Brain microvascular endothelial cell (primary cell): ENCODE data around the gene SLC35F3.
A peak's percentile ranks its signal among the peaks of the same experiment; 100 is the strongest.

Source experiments
- DNase-seq: peaks from one replicate; pipeline ENCODE4 v3.0.0-alpha.2; 2020
- H3K27ac ChIP-seq: fragments of 250-450 bp; sonication (Bioruptor Pico); 2 replicates; pipeline ENCODE4 v1.5.1; 2020; ENCODE audit warnings: mild to moderate bottlenecking, moderate library complexity
- H3K27me3 ChIP-seq: fragments of 250-450 bp; sonication (Bioruptor Pico); replicated peaks from 2 replicates; pipeline ENCODE4 v1.5.1; 2020; ENCODE audit warnings: mild to moderate bottlenecking
- H3K36me3 ChIP-seq: fragments of 250-450 bp; sonication (Bioruptor Pico); replicated peaks from 2 replicates; pipeline ENCODE4 v1.5.1; 2020; ENCODE audit warnings: mild to moderate bottlenecking
- H3K4me3 ChIP-seq: 2 replicates; pipeline ENCODE4 v1.5.1; 2011; ENCODE audit warnings: low read depth, mild to moderate bottlenecking, control low read depth, low read length, moderate library complexity
- in situ Hi-C: cut with HindIII; loops from 2 replicates; pipeline ENCODE4 v1.10.0; 2017; ENCODE audit warnings: low sequenced_read_pairs, low pct_ligation_motif_present
- TF ChIP-seq, protein P1 (sequence below): IDR thresholded peaks from 2 replicates; pipeline ENCODE4 v1.5.1; 2011; ENCODE audit warnings: low read depth, mild to moderate bottlenecking, moderate library complexity, low read length, control low read depth, inconsistent platforms; ENCODE audit errors: missing control alignments

Gene SLC35F3

DNA sequence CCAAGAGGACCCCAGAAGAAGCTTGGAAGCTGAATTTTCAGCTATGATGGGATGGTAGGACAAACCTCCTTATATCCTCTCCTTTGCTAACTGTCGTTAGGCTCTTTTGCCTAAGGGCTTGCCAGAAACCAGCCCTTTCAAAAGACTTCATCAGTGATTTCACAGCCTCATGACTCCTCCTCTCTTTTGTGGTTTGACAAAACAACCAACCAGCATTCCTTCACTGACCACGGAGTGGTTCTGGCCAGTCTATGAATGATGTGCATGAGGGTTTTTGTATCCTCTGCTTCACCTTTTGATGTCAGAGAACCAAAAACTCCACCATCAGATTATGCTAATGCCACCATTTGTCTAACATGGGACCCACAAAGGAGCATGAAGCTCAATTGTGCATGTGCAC is 351.9 kb downstream of the SLC35F3 start:
- H3K27ac ChIP-seq, result no peak overlapping the region
- DNase-seq, result peak; percentile 1
- H3K4me3 ChIP-seq, result no peak overlapping the region
- TF ChIP-seq, protein P1, sequence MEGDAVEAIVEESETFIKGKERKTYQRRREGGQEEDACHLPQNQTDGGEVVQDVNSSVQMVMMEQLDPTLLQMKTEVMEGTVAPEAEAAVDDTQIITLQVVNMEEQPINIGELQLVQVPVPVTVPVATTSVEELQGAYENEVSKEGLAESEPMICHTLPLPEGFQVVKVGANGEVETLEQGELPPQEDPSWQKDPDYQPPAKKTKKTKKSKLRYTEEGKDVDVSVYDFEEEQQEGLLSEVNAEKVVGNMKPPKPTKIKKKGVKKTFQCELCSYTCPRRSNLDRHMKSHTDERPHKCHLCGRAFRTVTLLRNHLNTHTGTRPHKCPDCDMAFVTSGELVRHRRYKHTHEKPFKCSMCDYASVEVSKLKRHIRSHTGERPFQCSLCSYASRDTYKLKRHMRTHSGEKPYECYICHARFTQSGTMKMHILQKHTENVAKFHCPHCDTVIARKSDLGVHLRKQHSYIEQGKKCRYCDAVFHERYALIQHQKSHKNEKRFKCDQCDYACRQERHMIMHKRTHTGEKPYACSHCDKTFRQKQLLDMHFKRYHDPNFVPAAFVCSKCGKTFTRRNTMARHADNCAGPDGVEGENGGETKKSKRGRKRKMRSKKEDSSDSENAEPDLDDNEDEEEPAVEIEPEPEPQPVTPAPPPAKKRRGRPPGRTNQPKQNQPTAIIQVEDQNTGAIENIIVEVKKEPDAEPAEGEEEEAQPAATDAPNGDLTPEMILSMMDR, result no peak
- H3K36me3 ChIP-seq, result no peaks in the 10 kb centered on the region
- H3K27me3 ChIP-seq, result no peaks in the 10 kb centered on the region
- in situ Hi-C loops, result no loop called here

DNA sequence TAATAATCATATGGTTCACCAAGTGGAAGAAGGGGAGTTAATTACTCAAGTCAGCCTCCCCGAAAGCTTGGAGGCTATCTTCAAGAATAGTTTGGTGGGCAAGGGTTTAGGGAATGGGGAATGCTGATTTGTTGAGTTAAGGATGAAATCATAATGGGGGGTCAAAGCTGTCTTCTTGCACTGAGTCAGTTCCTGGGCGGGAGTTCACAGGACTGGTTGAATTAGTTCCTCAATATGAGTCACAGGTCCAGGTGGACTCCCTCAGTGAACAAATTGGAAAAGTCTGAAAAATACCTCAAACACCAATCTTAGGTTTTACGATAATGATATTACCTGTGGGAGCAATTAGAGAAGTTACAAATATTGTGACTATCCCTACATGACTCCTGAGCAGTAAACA is 353.6 kb downstream of the SLC35F3 start:
- no peak overlapping the region for H3K4me3 ChIP-seq
- TF ChIP-seq, protein P1, result no peak
- no peaks in the 10 kb centered on the region for H3K27me3 ChIP-seq
- no peak for DNase-seq
- no peak overlapping the region for H3K27ac ChIP-seq
- in situ Hi-C loops, result no loop called here
- H3K36me3 ChIP-seq, result no peaks in the 10 kb centered on the region

DNA sequence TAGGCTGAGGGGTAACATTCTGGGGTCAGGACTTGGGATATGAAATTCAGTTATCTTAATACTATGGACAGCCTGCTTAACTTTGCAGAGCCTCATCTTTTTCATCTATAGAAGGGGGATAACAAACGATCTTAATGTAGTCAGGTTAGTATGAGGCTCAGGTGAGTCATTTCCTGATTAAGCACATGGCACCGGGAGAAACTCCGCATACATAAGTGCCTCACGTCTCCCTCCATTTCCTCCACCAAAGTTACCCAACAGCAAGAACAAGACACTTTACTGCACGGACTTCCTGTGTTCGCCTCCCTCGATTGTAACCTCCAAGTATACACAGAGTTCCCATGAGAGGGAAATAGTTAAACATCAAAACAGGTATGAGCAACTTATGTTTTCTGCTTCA is 356.1 kb downstream of the SLC35F3 start:
- TF ChIP-seq, protein P1, result no peak
- no peaks in the 10 kb centered on the region for H3K36me3 ChIP-seq
- H3K4me3 ChIP-seq, result no peak overlapping the region
- DNase-seq, result no peak
- in situ Hi-C loops, result no loop called here
- no peaks in the 10 kb centered on the region for H3K27me3 ChIP-seq
- no peak overlapping the region for H3K27ac ChIP-seq

DNA sequence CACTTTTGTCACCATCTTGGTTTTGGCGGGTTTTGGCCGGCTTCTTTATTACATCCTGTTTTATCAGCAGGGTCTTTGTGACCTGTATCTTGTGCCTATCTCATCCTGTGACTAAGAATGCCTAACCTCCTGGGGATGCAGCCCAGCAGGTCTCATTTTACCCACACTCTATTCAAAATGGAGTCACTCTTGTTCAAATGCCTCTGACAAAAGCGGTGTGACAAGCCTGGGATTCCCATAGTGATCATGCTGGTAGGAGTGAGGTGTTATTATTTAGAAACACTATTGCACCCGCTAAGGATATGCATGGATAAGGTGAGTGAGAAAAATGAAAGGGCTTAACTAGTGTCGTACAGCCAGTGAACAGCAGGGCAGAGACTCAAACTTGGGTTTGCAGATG is 357.1 kb downstream of the SLC35F3 start:
- Histone ChIP-seq H3K27ac (no peak overlapping the region), H3K4me3 (no peak overlapping the region), H3K36me3 (no peaks in the 10 kb centered on the region), H3K27me3 (no peaks in the 10 kb centered on the region)
- DNase-seq, result no peak
- TF ChIP-seq, protein P1, result no peak
- in situ Hi-C loops, result no loop called here

DNA sequence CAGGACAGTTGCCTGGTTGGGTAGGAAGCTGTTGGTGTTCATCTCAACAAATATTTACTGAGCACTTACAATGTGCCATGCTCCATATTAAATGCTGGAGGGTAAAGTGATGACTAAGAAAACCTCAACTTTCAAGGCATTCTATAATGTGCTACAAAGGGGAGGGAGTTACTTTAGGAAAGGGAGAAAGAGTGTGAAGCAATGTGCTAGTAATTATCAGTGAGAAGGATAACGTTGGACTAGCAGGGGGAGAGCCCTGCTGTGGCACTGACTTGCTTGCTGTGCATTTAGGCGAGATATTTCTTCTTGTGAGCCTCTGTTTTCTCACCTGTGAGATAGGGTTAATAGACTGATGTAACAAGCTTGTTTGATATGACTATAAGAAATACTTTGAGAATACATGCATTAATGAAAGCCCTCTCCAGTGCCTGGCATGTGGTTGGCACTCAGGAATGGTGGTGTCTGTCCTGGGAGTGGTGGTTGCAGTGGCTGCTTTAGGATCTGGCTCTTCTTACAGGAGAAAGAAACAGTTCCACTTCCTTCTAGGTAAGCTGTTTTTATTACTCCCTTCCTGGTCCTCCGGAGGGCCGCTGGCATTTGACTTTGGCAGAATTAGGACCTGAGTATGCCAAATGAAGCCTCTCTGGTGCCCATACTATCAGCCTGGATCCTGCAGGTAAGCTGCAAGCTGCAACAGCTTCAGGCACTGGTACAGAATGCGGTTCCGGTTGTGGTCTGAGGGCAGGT is 357.7 kb downstream of the SLC35F3 start:
- Histone ChIP-seq H3K27me3 (no peaks in the 10 kb centered on the region), H3K27ac (no peak overlapping the region), H3K4me3 (no peak overlapping the region), H3K36me3 (no peaks in the 10 kb centered on the region)
- TF ChIP-seq, protein P1, result no peak
- no peak for DNase-seq
- in situ Hi-C loops, result no loop called here

DNA sequence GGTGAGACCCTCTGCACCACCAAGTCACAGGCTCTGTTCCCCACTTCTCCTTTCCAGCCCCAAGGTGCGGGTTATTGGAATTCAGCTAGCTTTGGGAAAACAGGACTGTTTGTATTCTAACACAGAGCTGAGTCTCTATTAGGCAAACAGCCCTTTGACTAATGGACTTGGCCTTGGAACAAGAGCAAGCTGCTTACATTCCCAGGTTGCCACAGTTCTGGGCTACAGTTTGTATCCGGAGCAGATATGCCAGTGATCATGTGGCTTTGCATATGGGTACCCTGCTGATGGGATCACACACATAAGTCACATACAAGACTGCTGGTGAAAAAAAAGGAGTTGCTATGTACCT is 358.3 kb downstream of the SLC35F3 start:
- Histone ChIP-seq H3K36me3 (no peaks in the 10 kb centered on the region), H3K27me3 (no peaks in the 10 kb centered on the region), H3K27ac (no peak overlapping the region), H3K4me3 (no peak overlapping the region)
- TF ChIP-seq, protein P1, result no peak
- no peak for DNase-seq
- in situ Hi-C loops, result no loop called here
